Measurements from ENCODE around the gene TMEM131L.

Gene TMEM131L

DNA sequence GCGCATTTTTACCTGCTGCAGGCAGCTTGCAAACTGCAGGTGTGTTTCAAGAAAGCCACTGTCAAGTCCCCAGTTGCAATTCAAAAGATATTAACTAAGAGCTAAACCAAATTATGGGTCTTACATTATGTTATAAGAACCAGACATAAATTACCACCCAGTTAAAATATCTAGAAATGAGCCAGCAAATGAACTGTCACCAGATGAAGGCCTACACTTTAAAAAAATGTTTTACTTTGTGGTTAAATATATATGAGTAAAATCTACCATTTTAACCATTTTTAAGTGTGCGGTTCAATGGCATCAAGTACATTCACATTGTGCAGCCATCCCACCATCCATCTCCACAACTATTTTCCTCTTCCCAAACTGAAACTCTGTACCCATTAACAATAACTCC, 32.0 kb upstream of the TMEM131L start:
- TF ChIP-seq, protein P1, sequence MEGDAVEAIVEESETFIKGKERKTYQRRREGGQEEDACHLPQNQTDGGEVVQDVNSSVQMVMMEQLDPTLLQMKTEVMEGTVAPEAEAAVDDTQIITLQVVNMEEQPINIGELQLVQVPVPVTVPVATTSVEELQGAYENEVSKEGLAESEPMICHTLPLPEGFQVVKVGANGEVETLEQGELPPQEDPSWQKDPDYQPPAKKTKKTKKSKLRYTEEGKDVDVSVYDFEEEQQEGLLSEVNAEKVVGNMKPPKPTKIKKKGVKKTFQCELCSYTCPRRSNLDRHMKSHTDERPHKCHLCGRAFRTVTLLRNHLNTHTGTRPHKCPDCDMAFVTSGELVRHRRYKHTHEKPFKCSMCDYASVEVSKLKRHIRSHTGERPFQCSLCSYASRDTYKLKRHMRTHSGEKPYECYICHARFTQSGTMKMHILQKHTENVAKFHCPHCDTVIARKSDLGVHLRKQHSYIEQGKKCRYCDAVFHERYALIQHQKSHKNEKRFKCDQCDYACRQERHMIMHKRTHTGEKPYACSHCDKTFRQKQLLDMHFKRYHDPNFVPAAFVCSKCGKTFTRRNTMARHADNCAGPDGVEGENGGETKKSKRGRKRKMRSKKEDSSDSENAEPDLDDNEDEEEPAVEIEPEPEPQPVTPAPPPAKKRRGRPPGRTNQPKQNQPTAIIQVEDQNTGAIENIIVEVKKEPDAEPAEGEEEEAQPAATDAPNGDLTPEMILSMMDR (IDR thresholded peaks at IDR 0.05; ENCODE audit: low read depth, low read length): no peak
- no peak for DNase-seq (ENCODE audit: low read depth in 2 of 2)
- H3K4me3 ChIP-seq (replicated peaks in 1 of 2; ENCODE audit: low read depth in 2 of 2, low read length in 2 of 2): no peak overlapping the region

DNA sequence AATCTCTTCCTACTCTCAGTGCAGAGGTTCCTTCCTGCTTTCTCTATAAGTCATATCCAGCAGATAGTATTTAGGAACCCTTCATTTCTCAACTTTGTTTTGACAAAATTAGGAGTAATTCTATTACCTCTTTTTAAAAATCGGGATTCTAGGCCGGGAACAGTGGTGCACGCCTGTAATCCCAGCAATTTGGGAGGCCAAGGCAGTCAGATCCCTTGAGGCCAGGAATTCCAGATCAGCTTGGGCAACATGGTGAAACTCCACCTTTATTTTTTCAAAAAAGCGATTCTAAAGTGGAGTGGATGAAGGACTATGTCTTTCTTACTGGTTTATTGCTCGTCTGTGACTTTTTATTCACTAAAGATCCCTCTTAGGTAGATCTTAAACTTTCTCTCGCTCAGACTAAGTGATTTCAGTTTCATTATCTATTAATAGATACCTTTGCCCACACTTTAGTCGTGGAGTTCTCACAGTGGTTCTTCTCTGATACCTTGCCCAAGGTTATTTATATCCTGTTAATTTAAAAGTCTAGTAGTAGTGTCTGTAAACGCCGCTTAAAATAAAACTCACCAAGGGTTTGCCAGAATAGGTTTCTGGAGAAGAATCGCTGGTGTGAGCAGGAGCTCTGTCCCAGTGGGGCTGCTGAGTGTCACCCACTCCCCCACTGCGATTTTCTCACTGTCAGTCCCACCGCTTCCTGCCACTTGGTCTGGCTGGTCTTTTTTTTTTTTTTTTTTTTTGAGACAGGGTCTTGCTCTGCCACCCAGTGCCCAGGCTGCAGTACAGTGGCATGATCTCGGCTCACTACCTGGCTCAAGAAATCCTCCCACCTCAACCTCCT, 27.0 kb upstream of the TMEM131L start:
- DNase-seq (ENCODE audit: low read depth in 2 of 2): no peak
- no peak overlapping the region for H3K4me3 ChIP-seq (replicated peaks in 1 of 2; ENCODE audit: low read depth in 2 of 2, low read length in 2 of 2)
- TF ChIP-seq, protein P1 (IDR thresholded peaks at IDR 0.05; ENCODE audit: low read depth, low read length): no peak

DNA sequence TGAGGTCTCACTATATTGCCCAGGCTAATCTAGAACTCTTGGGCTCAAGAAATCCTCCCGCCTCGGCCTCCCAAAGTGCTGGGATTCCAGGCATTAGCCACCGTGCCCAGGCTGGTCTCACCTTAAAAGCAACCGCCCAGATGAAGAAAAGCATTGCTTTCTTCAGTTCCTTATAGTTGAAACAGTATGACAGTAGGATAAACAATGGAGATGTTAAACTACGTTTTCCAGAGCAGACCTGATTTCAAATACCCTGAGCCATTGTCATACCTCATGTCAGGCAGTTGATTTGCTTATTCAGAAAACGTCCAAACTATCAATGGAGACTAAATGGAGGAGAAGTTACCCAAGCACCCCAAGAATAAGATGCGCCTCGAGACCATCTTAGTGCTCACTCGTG, 26.3 kb upstream of the TMEM131L start:
- no peak for DNase-seq (ENCODE audit: low read depth in 2 of 2)
- TF ChIP-seq, protein P1 (IDR thresholded peaks at IDR 0.05; ENCODE audit: low read depth, low read length): no peak
- H3K4me3 ChIP-seq (replicated peaks in 1 of 2; ENCODE audit: low read depth in 2 of 2, low read length in 2 of 2): no peak overlapping the region

DNA sequence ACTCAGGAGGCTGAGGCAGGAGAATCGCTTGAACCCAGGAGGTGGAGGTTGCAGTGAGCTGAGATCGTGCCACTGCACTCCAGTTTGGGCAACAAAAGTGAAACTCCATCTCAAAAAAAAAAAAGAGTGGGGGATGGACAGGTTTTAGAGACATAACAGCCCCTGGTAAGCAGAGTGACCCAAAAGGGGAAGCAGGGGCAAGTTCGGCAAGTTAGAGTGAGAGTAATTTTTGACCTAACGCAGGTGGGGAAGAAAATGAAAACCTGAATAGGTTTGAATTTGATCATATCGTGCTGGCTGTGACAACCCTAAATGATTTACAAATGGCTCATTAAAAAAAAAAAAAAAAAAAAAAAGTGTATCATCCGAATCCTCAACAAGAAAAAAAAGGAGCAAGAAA, 25.7 kb upstream of the TMEM131L start:
- H3K4me3 ChIP-seq (replicated peaks in 1 of 2; ENCODE audit: low read depth in 2 of 2, low read length in 2 of 2): no peak overlapping the region
- no peak for DNase-seq (ENCODE audit: low read depth in 2 of 2)
- TF ChIP-seq, protein P1 (IDR thresholded peaks at IDR 0.05; ENCODE audit: low read depth, low read length): no peak

DNA sequence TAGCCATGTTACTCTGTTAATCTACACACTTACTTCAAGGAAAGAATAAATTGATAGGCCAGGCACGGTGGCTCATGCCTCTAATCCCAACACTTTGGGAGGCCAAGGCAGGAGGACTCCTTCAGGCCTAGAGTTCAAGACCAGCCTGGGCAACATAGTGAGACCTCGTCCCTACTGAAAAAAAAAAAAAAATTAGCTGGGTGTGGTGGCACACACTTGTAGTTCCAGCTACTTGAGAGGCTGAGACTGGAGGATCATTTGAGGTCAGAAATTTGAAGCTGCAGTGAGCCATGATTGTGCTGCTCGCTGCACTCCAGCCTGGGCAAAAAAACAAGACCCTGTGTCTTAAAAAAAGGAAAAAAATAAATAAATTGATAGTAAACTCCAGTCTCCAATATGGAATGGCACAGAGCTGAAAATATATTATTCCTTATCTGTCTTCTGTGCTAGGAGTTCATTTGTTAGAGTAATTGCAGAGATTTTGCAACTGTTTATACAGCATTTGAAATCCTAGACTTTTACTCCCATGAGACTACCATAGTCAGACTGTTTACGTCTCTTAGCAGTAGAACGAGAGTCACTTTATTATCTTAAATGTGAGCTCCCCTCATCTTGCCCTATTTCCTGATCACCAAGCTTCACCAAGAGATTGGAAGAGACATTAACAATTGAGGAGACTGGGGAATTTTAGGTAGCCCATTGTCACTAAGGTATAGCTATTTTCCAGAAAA, 18.8 kb upstream of the TMEM131L start:
- TF ChIP-seq, protein P1 (IDR thresholded peaks at IDR 0.05; ENCODE audit: low read depth, low read length): no peak
- DNase-seq (ENCODE audit: low read depth in 2 of 2): peak; percentile 87 to 90
- H3K4me3 ChIP-seq (replicated peaks in 1 of 2; ENCODE audit: low read depth in 2 of 2, low read length in 2 of 2): no peak overlapping the region

DNA sequence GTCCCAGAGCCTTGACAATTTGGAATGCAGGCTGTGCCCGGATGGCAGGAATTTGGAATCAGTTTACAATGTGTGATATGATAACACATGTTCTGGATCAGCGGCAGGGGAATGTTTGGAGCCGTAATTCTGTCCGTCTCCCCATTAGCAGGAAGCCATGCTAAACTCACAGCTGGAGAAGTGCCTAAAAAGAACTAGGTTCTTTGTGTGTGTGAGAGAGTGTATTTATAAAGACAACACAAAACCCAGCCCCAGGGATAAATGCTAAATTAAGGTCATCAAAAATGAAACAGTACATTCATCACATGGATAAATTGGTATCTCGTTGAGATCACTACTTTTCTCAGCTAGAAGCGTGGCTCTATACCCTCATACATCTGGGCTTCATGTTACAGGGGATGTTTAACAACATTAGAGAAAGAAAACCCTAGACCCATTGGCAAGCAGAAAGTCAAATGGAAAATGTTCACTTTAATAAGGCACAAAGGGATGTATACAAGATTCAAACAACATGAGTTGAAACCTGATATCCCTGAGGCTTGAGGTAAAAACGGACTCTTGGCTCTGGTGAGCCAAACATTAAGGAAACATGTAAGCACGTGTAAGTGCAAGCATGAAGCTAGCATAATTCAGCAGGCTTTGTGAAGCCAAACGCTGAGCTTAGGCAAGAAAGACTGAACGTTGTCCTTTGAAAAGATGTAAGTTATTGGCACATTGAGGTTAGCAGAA, 18.0 kb upstream of the TMEM131L start:
- TF ChIP-seq, protein P1 (IDR thresholded peaks at IDR 0.05; ENCODE audit: low read depth, low read length): no peak
- peak overlapping the region in 1 of 2 donors; percentile 12 for H3K4me3 ChIP-seq (replicated peaks in 1 of 2; ENCODE audit: low read depth in 2 of 2, low read length in 2 of 2)
- DNase-seq (ENCODE audit: low read depth in 2 of 2): peak; percentile 49 to 54
